Measurements from ENCODE around the gene OCA2. TPM values are rescaled to one million over a fixed set of nuclear protein-coding genes. Genes with fewer than 3 reads are reported as not detected.

OCA2 gene
- polyA plus RNA-seq, 1 donor from 2014 or later: 0.97 TPM

DNA sequence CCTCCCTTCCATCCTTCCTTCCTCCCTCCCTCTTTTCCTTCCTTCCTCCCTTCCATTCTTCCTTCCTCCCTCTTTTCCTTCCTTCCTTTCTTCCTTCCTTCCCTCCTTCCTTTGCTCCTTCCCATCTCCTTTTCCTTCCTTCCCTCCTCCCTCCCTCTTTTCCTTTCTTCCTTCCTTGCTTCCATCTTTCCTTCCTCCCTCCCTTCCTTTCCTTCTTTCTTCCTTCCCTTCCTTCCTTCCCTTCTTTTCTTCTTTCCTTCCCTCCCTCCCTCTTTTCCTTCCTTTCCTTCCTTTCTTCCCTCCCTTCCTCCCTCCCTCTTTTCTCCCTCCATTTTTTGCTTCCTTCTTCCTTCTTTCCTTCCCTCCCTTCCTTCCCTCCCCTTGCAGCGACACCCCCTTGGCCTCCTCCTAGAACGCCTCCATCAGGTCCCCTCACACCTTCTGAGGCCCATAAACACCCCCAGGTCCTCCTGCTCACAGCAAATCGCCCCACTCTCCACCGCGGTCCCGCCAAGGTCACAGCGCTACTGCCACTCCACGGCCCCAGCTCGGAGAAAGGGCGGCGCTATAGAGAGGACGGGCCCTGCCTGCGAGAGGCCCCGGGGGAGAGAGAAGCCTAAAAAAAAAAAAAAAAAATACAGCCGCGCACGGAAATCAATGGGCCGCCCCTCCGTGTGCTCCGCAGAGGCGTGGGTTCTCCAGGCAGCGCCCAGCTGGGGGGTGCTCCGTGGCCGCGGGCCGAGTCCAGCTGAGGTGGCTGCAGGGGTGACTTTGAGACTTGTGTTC is 328.2 kb downstream of the OCA2 start:
- H4K20me1 ChIP-seq (ENCODE audit: insufficient read depth): no peaks in the 10 kb centered on the region
- H2AFZ ChIP-seq (ENCODE audit: low read depth, low read length): no peak overlapping the region
- H3K9me3 ChIP-seq (ENCODE audit: low read length): no peaks in the 10 kb centered on the region
- no peak overlapping the region for H3K4me2 ChIP-seq (ENCODE audit: low read length)
- H3K4me3 ChIP-seq (ENCODE audit: low read length): no peak overlapping the region
- no peak for TF ChIP-seq MXI1 (conservative IDR thresholded peaks at IDR 0.05; ENCODE audit: poor library complexity, severe bottlenecking)
- no peak for TF ChIP-seq TAF1 (IDR thresholded peaks at IDR 0.05; ENCODE audit: low read depth)
- H3K9ac ChIP-seq (ENCODE audit: low read length): no peak overlapping the region
- no peaks in the 10 kb centered on the region for H3F3A ChIP-seq (ENCODE audit: insufficient read depth, low read length, poor library complexity, severe bottlenecking)
- H3K79me2 ChIP-seq (replicated peaks; ENCODE audit: insufficient read depth, low read length): no peaks in the 10 kb centered on the region
- no peaks in the 10 kb centered on the region for H3K36me3 ChIP-seq (ENCODE audit: insufficient read depth, low read length)
- no peaks in the 10 kb centered on the region for H3K9me2 ChIP-seq (ENCODE audit: insufficient read depth, low read length)
- no peak overlapping the region for H3K27ac ChIP-seq (ENCODE audit: low read length)
- no peaks in the 10 kb centered on the region for H3K27me3 ChIP-seq (ENCODE audit: insufficient read depth, low read depth, low read length)

DNA sequence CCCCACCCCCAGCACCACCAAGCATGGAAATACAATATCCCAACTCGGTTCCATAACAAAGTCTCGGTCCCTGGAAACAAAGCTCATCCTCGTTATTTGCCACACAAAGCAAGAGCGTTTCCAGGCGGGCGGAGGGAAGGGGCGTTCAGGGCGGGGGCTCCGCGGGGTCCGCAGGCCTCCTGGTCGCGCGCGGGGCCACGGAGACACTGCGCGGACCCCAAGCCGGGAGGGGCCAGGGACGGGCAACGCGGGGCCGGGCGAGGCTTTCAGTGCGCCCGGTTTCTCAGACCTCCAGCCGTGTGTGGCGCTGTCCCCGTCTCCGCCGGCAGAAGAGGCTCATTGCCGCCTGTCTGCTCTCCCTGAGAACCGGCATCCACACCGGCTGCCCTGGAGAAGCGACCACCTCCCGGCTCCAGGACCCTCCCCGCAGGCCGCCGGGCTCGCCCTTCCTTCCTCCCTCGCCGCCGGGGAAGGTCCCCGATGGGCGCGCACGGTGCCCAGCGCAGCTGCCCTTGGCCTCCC is 329.0 kb downstream of the OCA2 start:
- Histone ChIP-seq H3K9ac (ENCODE audit: low read length) (no peak overlapping the region), H3K9me2 (ENCODE audit: insufficient read depth, low read length) (no peaks in the 10 kb centered on the region), H3K36me3 (ENCODE audit: insufficient read depth, low read length) (no peaks in the 10 kb centered on the region), H4K20me1 (ENCODE audit: insufficient read depth) (no peaks in the 10 kb centered on the region), H2AFZ (ENCODE audit: low read depth, low read length) (no peak overlapping the region), H3K27ac (ENCODE audit: low read length) (no peak overlapping the region), H3K4me2 (ENCODE audit: low read length) (no peak overlapping the region), H3K9me3 (ENCODE audit: low read length) (no peaks in the 10 kb centered on the region), H3K27me3 (ENCODE audit: insufficient read depth, low read depth, low read length) (no peaks in the 10 kb centered on the region), H3F3A (ENCODE audit: insufficient read depth, low read length, poor library complexity, severe bottlenecking) (no peaks in the 10 kb centered on the region), H3K4me3 (ENCODE audit: low read length) (no peak overlapping the region), H3K79me2 (replicated peaks; ENCODE audit: insufficient read depth, low read length) (no peaks in the 10 kb centered on the region)
- TF ChIP-seq TAF1 (IDR thresholded peaks at IDR 0.05; ENCODE audit: low read depth) (no peak), MXI1 (conservative IDR thresholded peaks at IDR 0.05; ENCODE audit: poor library complexity, severe bottlenecking) (no peak)
- TF ChIP-seq, protein P1, sequence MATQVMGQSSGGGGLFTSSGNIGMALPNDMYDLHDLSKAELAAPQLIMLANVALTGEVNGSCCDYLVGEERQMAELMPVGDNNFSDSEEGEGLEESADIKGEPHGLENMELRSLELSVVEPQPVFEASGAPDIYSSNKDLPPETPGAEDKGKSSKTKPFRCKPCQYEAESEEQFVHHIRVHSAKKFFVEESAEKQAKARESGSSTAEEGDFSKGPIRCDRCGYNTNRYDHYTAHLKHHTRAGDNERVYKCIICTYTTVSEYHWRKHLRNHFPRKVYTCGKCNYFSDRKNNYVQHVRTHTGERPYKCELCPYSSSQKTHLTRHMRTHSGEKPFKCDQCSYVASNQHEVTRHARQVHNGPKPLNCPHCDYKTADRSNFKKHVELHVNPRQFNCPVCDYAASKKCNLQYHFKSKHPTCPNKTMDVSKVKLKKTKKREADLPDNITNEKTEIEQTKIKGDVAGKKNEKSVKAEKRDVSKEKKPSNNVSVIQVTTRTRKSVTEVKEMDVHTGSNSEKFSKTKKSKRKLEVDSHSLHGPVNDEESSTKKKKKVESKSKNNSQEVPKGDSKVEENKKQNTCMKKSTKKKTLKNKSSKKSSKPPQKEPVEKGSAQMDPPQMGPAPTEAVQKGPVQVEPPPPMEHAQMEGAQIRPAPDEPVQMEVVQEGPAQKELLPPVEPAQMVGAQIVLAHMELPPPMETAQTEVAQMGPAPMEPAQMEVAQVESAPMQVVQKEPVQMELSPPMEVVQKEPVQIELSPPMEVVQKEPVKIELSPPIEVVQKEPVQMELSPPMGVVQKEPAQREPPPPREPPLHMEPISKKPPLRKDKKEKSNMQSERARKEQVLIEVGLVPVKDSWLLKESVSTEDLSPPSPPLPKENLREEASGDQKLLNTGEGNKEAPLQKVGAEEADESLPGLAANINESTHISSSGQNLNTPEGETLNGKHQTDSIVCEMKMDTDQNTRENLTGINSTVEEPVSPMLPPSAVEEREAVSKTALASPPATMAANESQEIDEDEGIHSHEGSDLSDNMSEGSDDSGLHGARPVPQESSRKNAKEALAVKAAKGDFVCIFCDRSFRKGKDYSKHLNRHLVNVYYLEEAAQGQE (IDR thresholded peaks at IDR 0.05; ENCODE audit: borderline replicate concordance): no peak

DNA sequence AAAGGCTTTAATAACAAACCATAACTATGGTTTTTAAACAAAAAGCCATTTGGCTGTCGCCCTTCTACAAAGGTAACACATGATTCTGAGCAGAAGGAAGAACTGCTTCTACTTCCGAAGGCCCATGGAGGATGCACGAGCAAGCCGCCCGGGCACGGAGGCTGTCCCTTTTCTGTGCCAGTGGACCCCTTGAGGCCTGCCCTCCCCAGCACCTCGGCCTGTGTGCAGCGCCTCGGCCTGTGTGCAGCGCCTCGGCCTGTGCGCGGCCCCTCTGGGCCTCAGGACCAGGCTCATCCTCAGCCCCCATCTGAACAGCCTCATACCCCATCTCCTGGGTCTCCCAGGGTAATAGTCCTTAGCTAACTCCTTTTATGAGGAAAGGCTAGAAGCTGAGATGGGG is 329.5 kb downstream of the OCA2 start:
- H3F3A ChIP-seq (ENCODE audit: insufficient read depth, low read length, poor library complexity, severe bottlenecking): no peaks in the 10 kb centered on the region
- TF ChIP-seq MXI1 (conservative IDR thresholded peaks at IDR 0.05; ENCODE audit: poor library complexity, severe bottlenecking) (no peak), TAF1 (IDR thresholded peaks at IDR 0.05; ENCODE audit: low read depth) (no peak), RAD21 (conservative IDR thresholded peaks at IDR 0.05) (no peak), POLR2AphosphoS5 (IDR thresholded peaks at IDR 0.05) (no peak), EZH2 (IDR thresholded peaks at IDR 0.05; ENCODE audit: borderline replicate concordance, insufficient read depth, low read length, poor library complexity, severe bottlenecking) (no peak)
- TF ChIP-seq, protein P1 (IDR thresholded peaks at IDR 0.05; ENCODE audit: borderline replicate concordance): no peak
- TF ChIP-seq, protein P2, sequence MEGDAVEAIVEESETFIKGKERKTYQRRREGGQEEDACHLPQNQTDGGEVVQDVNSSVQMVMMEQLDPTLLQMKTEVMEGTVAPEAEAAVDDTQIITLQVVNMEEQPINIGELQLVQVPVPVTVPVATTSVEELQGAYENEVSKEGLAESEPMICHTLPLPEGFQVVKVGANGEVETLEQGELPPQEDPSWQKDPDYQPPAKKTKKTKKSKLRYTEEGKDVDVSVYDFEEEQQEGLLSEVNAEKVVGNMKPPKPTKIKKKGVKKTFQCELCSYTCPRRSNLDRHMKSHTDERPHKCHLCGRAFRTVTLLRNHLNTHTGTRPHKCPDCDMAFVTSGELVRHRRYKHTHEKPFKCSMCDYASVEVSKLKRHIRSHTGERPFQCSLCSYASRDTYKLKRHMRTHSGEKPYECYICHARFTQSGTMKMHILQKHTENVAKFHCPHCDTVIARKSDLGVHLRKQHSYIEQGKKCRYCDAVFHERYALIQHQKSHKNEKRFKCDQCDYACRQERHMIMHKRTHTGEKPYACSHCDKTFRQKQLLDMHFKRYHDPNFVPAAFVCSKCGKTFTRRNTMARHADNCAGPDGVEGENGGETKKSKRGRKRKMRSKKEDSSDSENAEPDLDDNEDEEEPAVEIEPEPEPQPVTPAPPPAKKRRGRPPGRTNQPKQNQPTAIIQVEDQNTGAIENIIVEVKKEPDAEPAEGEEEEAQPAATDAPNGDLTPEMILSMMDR (IDR thresholded peaks at IDR 0.05; ENCODE audit: poor library complexity, severe bottlenecking): no peak
- H3K27ac ChIP-seq (ENCODE audit: low read length): no peak overlapping the region
- no peaks in the 10 kb centered on the region for H3K9me3 ChIP-seq (ENCODE audit: low read length)
- no peak overlapping the region for H3K4me3 ChIP-seq (ENCODE audit: low read length)
- H2AFZ ChIP-seq (ENCODE audit: low read depth, low read length): no peak overlapping the region
- H3K27me3 ChIP-seq (ENCODE audit: insufficient read depth, low read depth, low read length): no peaks in the 10 kb centered on the region
- no peak overlapping the region for H3K4me2 ChIP-seq (ENCODE audit: low read length)
- no peaks in the 10 kb centered on the region for H3K79me2 ChIP-seq (replicated peaks; ENCODE audit: insufficient read depth, low read length)
- H4K20me1 ChIP-seq (ENCODE audit: insufficient read depth): no peaks in the 10 kb centered on the region
- no peaks in the 10 kb centered on the region for H3K36me3 ChIP-seq (ENCODE audit: insufficient read depth, low read length)
- no peak overlapping the region for H3K9ac ChIP-seq (ENCODE audit: low read length)
- H3K9me2 ChIP-seq (ENCODE audit: insufficient read depth, low read length): no peaks in the 10 kb centered on the region

Measured in neural cell (in vitro differentiated cells).